ENCODE measurements around the gene SLC4A7. TPM values are rescaled to one million over a fixed set of nuclear protein-coding genes. Genes with fewer than 3 reads are reported as not detected.

The SLC4A7 gene
- total and polyA plus RNA-seq, 10 of the 15 experiments (the other 5 are each of a cell fraction or from before 2014, with no cell fraction given), result 4.4 to 41.4 (median 18.3) TPM

GRCh38 chr3:27484015-27484844, at the start of gene SLC4A7 (continued):
- TF ChIP-seq SRF (IDR thresholded peaks at IDR 0.05; ENCODE audit: low read depth in 2 of 2, low read length in 2 of 2) (no peak), BMI1 (IDR thresholded peaks at IDR 0.05; ENCODE audit: borderline replicate concordance) (no peak), RELA (IDR thresholded peaks at IDR 0.05; ENCODE audit: borderline replicate concordance, partially characterized antibody) (peak; percentile 66), MEF2A (IDR thresholded peaks at IDR 0.05; ENCODE audit: insufficient read depth, low read depth, low read length) (no peak), ZBTB40 (IDR thresholded peaks at IDR 0.05; ENCODE audit: borderline replicate concordance) (peak; percentile 27; the same call in 1 of the 2 replicates), NFYA (IDR thresholded peaks at IDR 0.05; ENCODE audit: borderline replicate concordance, low read depth, low read length) (no peak), CEBPB (IDR thresholded peaks at IDR 0.05; ENCODE audit: borderline replicate concordance in 1 of 2, low read depth in 2 of 2, low read length in 2 of 2) (no peak), USF1 (IDR thresholded peaks at IDR 0.05; ENCODE audit: borderline replicate concordance, extremely low read length, insufficient read depth, low read depth, low read length) (no peak), ZNF24 (IDR thresholded peaks at IDR 0.05) (peak; percentile 43; the same call in 1 of the 2 replicates), NBN (IDR thresholded peaks at IDR 0.05) (no peak), CBX5 (IDR thresholded peaks at IDR 0.05; ENCODE audit: low read depth) (no peak), TBL1XR1 (IDR thresholded peaks at IDR 0.05; ENCODE audit: low read depth, low read length) (0 out of 2 replicates have a peak, but pooled peaks have one; percentile 15), SP1 (IDR thresholded peaks at IDR 0.05; ENCODE audit: low read depth, low read length) (peak; percentile 87), TCF12 (IDR thresholded peaks at IDR 0.05; ENCODE audit: low read depth, low read length) (0 out of 2 replicates have a peak, but pooled peaks have one; percentile 40), ZBTB11 (CRISPR knock-in tag; IDR thresholded peaks at IDR 0.05) (no peak), IKZF1 (conservative IDR thresholded peaks at IDR 0.05) (peak; percentile 83), SMARCA5 (IDR thresholded peaks at IDR 0.05) (peak; percentile 72), KAT2A (conservative IDR thresholded peaks at IDR 0.05; ENCODE audit: control insufficient read depth, low read depth, low read length) (no peak), BACH1 (IDR thresholded peaks at IDR 0.05; ENCODE audit: borderline replicate concordance) (peak; percentile 98), MXI1 (IDR thresholded peaks at IDR 0.05; ENCODE audit: low read depth, low read length) (no peak), POLR2A (IDR thresholded peaks at IDR 0.05; ENCODE audit: low read depth, low read length) (peak; percentile 96), NFYB (IDR thresholded peaks at IDR 0.05; ENCODE audit: insufficient read depth, low read depth, low read length) (peak; percentile 94)

Measured in GM12878 (cell line).